G401 (cell line): ENCODE results near the gene CUL7. TPM values are rescaled to one million over a fixed set of nuclear protein-coding genes. Genes with fewer than 3 reads are reported as not detected.
"Not testable (repeated sequence)": the region's sequence is repeated elsewhere in the genome, so short reads cannot be mapped to it uniquely, and the experiment has no call there.

Source experiments
- DNase-seq: peaks from one replicate; pipeline ENCODE4 v3.0.0-alpha.2; 2015; ENCODE audit warnings: low spot score
- in situ Hi-C: cut with HindIII; loops from 2 replicates; pipeline ENCODE4 v1.10.0; 2016; ENCODE audit warnings: low sequenced_read_pairs, mixed read lengths
- total RNA-seq: library from RNA; depleted of rRNA; stranded (reverse); fragments of >200 nt; shearing (Covaris generic); gene quantifications from 2 replicates; pipeline ENCODE4 v1.2.3, GENCODE V29; 2014; rRNA removed

Gene CUL7
- 29.0 and 33.1 TPM in 2 replicates for total RNA-seq

DNA sequence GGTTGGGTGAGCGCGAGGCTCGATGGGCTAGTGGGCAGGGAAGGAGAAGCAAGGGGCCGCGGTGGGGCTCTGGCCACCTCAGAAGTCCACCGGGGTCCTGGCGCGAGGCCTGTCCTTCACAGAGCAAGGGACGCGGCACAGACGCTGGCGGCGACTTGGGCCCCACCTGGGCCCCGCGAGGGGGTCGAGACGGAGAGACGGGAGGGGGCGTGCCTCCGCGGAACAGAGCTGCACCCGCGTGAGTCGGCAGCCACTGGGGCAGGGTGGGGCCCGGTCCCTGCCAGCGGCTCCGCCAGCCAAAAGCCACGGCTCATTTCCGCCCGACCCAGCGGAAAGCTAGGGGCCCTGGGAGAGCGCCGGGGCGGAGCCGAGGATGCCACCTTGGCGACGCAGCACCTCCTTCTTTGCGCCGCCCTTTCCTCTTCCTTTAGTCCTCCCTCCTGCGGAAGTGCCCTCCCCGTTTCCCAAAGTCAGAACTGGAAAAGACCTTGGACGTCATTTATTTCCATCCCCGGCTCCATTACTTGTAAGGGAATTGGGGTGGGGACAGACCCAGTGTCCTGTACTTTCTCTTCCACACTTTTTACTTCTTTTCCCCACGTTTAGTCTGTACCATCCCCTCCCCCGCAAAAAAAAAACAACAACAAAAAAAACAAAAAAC is at the start of gene CUL7:
Gene CUL7, minus strand, starts transcription at position 307 of the 661 bp plus-strand sequence. CDS start 1,063 bp downstream, outside the sequence.
- in situ Hi-C loops, result no loop called here
- peak; percentile 97 for DNase-seq

DNA sequence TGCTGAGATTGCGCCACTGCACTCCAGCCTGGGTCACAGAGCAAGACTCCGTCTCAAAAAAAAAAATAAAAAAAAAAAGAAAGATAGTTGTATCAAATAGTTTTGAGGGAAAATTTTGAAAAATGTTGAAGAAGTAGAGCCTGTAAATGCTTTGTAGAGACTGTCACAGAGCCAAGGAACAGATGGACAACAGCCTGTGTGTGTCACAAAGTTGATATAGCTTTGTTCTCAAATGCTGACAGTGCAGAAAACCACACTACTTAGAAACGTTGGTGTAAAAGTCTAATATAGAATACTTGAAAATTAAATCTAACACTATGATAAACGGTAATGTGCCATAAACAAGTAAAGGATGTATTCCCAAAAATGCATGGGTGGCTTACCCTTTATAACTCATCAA is 47.8 kb upstream of the CUL7 start:
- DNase-seq, result no peak
- in situ Hi-C loops, result no loop called here

DNA sequence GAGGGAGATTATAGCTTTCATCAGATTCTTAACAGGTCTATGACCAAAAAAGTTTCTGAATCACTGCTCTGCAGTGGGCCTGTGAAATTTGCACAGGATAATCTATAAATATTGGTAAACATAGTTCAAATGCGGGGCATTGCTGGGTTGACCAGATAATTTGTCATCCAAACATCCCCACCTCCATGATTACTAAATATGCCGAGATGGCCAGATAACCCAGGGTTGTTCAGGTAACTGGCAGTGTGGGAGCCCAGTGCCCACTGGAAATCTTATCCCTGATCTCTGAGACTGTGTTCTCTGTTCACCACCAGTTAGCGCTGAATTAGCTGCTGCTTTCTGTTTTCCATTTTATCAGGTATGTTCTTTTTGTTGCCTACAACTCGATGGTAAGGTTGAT is 43.9 kb upstream of the CUL7 start:
- in situ Hi-C loops, result no loop called here
- DNase-seq, result no peak

DNA sequence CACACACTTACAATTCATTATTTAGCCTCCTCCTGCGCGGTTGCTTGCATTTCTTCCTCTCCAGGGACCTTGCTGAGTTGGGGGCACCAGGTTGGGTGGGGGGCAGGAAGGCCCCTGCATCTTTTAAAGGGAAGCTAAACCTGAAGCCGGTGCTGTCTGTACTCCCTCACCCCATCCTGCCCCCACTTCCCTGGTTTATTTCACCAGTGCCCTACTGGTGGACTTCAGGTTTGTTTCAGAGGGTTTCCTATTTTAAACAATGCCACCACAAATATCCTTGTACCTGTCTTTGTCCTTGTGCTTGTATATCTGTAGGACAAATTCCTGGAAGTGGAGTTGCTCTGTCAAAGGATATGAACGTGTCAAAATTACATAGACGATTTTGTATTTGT is 43.4 kb upstream of the CUL7 start:
- no peak for DNase-seq

DNA sequence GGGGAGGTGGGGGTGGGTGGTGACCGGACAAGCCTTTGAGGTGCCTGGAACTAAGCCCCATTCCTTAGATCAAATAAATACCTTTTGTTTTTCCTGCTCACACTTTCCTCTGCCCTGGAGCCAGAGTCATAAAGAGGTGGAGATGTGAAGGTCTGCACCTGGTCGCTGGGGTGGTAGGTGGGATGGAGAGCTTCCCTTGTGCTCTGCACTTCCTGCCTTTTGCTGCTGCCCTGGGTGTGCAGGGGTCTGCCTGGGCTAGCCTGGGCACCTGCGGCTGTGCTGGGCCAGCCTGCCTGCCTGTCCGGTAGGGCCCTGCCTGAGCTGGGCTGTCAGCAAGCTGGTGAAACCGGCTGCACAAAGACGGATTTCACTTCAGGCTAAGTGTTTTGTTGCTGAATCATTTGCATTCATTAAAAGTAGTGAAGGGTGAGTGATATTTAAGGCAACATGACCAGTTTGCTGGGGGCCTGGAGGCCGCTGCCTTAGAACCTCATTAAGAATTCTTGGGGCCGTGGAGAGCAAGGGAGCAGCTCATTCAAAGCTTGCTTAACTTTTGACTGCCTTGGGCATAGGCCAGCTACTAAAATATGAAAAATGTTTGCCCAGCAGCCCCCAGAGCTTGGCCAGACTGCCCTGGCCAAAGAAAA is 42.9 kb upstream of the CUL7 start:
- no peak for DNase-seq

More for the DNA sequence above, 43.4 kb upstream of the CUL7 start:
- in situ Hi-C loops, result no loop called here

GRCh38 chr6:43095939-43096338 is 42.3 kb upstream of the CUL7 start:
- DNase-seq, result no peak
- in situ Hi-C loops, result no loop called here

More for the DNA sequence above, 42.9 kb upstream of the CUL7 start:
- in situ Hi-C loops, result no loop called here

DNA sequence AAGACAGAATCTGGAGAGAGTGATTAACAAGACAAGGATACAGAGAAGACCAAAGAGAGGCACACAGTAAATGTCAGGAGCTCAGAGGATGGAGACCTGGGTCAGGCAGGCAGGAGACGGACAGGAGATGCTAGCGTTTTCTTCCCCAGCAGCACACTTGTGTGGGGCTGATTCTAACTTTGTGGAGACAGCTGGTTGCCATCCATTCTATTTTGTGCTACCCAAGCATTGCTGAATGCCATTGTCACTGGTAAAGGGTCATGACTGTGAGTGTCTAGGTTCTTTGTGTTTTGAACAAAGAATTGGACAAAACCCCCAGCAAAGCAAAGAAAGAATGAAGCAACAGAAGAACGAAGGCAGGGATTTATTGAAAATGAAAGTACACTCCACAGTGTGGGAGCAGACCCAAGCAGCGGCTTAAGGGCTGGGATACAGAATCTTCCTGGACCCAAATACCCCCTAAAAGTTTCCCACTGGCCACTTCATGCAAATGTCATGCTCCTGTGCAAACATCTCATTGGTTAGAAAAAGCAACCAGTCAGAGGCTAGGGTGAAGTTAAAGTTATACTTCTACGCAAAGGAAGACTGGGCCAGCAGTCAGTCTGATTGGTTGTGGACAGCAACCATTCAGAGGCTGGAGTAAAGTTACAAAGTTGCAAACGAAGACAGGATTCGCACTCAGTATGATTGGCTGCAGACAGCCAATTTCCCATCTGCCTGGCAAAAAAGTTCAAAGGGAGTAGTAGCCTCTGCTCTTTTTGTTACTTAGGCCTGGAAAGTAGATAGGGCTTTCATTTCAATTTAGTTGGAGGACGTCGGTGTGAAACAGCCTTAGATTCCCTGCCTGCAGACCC is 40.0 kb upstream of the CUL7 start:
- in situ Hi-C loops, result no loop called here
- peak; percentile 47 for DNase-seq

DNA sequence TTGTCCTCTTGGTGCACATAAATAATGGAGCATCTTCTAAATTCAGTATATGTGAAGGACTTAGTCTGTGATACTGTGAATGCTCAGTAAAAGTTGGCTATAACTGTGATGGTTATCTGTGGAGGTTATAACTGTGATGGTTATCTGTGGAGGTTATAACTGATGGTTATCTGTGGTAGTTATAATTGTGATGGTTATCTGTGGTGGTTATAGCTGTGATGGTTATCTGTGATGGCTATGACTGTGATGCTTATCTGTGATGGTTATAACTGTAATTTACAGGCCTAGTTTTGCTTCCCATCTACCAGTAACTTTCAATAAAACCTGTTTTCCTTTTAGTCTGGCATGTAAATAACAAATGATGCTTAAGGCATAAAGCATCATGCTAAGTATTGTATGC is 39.0 kb upstream of the CUL7 start:
- DNase-seq, result no peak
- in situ Hi-C loops, result no loop called here

- in situ Hi-C loops, result no loop called here
- DNase-seq, result no peak
Observed at GRCh38 chr6:43091436-43091991, 37.9 kb upstream of the CUL7 start.

DNA sequence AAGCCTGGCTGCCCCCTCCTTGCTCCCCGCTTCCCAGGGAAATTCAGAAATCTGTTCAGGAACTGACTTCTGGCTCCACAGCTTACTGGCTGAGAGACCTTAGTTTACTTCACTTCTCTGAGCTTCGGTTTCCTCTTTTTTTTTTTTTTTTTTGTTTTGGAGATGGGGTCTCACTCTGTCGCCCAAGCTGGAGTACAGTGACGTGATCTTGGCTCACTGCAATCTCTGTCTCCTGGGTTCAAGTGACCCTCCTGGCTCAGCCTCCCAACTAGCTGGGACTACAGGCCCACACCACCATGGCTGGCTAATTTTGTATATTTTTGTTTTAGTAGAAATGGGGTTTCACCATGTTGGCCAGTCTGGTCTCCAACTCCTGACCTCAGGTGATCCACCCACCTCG is 37.4 kb upstream of the CUL7 start:
- in situ Hi-C loops, result no loop called here
- no peak for DNase-seq

GRCh38 chr6:43090559-43090956 is 36.9 kb upstream of the CUL7 start:
- DNase-seq, result peak; percentile 20
- in situ Hi-C loops, result no loop called here

DNA sequence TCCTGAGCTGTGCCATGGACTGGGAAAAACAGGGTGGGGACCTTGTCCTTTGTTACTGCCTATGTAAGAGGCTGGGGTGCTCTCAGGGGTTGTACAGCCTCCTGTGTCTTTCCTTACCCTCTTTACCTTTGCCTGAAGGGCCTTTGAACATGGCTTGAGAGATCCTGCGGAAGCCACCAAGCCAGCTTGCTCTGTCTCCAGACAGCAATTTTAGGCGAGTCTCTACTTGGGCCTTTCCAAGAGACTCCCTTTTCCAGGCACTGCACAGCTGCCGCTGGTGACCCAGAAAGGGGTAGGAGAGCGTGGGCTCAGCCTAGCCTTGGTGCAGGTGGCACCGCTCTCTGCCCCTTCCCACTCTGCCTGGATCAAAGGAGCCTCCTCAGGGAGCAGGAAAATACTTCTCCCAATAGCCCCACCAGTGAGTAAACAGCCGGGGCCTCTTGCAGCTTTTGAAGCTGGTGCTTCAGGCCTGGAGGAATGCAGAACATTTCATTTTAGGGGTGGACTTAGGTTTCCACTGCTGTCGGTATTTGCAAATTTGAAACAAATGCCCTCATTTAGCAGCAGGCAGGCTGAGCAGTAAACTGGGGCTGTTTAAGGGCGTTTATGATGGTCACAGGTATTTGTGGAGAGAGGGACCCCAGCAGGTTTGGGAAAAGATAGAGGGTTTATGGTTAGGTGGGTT is 36.4 kb upstream of the CUL7 start:
- in situ Hi-C loops, result no loop called here
- peak; percentile 17 for DNase-seq

GRCh38 chr6:43089467-43089866 is 35.8 kb upstream of the CUL7 start:
- in situ Hi-C loops, result no loop called here
- no peak for DNase-seq

DNA sequence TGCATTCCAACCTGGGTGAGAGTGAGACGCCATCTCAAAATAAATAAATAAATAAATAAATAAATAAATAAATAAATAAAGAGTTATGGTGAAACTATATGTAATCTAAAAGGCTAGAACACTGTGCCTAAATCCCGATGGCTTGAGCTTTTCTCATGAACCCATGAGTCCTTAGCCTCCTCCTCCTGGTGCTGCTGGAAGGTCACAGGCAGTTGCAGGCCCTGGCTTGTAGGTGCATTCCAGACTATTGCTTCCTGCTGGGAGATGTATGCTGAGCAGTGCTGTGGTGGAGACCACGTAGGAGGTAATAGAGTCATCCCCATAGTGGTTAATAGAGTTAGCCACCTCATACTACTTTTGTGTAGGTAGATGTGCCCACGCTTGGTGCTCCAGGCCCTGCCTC is 35.0 kb upstream of the CUL7 start:
- in situ Hi-C loops, result no loop called here
- DNase-seq, result no peak

DNA sequence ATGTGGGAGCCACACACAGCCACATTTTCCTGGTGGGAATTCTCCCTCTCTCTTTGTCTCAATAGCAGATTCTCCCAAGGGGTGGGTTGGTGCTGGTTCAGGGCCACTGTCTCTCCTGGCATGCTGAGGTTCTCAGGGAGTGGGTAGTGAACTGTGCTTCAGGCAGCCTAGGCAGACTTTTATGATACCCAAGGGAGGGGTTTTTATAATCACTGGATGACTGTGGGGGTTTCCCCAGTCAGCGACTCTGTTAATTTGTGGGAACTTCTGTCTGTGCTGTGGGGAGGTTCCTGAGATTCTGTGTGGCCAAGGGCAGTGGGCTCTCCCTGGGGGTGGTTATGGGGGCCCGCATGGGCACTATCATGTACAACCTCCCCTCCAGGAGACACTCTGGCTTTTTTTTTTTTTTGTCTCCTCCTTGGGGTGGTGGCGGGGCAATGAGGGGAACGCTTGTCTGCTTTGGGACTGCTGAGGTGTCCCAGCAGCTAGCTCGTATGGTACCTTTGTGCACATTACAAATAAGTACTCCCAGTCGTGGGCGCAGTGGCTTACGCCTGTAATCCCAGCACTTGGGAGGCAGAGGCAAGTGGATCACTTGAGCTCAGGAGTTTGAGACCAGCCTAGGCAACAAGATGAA is 32.5 kb upstream of the CUL7 start:
- in situ Hi-C loops, result no loop called here
- no peak for DNase-seq

GRCh38 chr6:43082806-43083655 is 29.4 kb upstream of the CUL7 start:
- no peak for DNase-seq
- in situ Hi-C loops, result no loop called here

- DNase-seq, in situ Hi-C loops: not testable (repeated sequence)
Observed at GRCh38 chr6:43081922-43082321, 28.3 kb upstream of the CUL7 start.

DNA sequence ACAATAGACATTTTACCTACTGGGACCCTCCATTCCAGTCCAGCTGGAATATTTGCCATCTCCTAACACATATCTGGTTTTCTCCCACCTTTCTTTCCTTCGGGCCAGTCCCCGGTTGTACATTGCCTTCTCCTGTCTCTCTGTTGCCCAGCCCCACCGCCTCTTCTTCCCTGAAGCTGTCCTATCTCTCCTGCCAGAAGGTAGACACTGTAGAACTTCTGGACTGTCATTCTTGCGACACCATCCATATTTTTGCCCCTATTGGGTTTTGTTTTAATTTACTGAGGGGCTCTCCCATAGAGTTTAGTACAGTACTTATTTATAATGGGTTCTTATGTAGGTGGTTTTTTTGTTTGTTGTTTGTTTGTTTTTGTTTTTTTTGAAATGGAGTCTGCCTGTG is 27.4 kb upstream of the CUL7 start:
- in situ Hi-C loops, result no loop called here
- no peak for DNase-seq
